NCI-H146 treated with DMSO at 0.1 percent for 48 hours (cell line): ENCODE measurements around the gene ADGRL3.
"Not testable (repeated sequence)": the region's sequence is repeated elsewhere in the genome, so short reads cannot be mapped to it uniquely, and the experiment has no call there.

Source experiments
- DNase-seq: peaks from one replicate; lab custom pipeline; 2025; ENCODE audit not compliant: unreplicated experiment; lab: John Stamatoyannopoulos, UW

ADGRL3 gene

DNA sequence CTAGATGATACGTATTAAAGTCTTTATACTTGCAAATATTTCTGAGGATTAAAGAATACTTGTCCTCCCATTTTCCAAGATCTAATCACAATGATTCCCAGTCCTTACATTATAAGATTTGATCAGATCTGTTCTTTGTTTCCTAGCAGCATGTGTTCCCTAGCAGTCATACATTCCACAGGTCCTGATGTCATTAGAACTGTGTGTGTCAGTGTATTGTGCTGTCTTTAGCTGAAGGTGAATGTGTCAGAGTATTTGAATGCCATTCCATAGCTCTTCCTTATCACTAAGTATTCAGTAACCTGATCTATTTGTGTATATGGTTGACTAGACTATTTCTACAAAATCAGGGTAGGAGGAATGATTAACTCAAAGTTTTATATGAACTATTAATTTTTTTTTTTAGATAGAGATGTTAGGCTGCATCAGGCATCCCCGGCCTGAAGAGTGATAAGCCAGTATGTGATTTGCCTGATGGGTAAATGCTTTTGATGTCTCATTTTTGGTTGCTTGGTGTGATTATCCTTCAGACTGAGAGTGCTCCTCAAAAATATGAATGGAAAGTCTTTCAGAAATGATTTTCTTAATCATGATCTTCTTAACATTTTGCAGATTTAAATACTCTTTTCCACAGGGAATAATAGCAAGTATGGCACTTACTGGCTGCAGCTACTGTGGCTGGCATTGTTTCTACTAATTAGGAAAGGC is 4.4 kb downstream of the ADGRL3 start:
- DNase-seq, result peak; percentile 74

DNA sequence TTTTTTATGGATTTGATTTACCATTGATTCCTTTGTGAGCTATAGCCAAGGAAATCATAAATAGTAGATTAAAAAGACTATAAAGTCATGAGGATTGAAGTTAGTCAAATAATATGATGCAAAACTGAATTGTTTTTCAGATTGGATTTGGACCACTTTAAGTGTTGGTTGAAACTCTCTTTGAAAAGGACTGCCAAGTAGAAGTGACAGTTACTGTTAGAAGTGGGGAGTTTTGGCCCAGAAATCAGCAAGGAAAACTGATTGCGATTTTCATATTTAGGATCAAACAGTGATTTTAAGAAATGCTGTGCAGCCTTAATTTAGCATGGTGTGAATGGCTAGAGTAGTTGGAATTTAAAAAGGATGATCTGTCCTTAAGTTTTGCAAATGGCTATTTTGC is 4.9 kb downstream of the ADGRL3 start:
- DNase-seq, result no peak

DNA sequence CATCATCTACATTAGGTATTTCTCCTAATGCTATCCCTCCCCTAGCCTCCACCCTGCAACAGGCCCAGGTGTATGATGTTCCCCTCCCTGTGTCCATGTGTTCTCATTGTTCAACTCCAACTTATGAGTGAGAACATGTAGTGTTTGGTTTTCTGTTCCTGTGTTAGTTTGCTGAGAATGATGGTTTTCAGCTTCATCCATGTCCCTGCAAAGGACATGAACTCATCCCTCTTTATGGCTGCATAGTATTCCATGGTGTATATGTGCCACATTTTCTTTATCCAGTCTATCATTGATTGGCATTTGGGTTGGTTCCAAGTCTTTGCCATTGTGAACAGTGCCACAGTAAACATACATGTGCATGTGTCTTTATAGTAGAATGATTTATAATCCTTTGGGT is 7.0 kb downstream of the ADGRL3 start:
- DNase-seq, result not testable (repeated sequence)

DNA sequence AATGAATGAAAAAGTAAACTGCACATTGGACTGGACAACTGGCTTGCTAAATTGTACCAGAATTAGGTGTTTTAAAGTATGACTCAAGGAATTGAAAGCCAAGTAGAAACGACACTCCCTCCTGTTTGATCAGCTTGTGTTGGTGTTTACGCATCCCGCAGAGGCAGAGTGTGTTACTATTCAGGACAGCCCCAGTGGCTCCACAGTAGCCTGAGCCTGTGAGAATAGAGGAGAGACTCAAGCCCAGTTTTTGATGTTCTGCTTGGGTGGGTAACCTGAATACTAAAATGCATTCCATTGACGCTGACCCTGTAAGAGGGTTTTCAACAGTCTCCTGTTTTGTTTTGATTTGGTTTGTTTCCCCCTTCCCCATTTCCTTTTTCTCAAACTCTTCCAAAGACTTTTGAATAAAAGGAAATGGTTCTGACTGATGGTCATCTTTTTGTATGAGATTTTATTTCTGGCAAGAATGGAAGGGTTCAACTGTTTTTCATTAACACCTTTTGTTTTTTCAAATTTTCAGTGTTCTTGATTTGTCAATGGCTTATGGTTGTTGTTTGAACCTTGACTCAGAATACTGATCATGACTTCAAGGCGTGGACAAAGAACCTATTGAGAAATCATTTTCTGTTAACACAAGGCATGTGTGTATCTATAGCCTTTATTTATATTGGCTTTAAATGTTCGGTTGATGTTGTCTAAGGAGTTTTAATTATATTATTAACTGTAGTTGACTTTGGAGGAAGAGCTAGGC is 10.2 kb downstream of the ADGRL3 start:
- peak; percentile 96 for DNase-seq

DNA sequence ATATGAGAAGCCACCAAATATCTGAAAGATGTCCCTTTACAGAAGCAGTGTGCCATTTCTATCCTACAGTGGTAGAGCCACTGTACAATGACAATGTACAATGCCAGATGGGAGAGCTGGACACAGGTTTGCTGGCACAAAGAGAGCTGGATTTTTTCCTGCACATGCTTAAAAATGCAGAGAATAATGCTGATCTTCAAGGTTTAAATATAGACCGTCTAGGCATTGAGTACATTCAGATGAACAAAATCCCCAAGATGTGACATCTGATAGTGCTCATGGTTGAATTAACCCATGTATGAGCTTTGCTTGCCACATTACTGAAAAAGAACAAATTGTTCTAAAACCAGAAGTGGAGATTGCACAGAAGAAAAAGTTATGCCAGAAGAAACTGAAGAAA is 11.7 kb downstream of the ADGRL3 start:
- DNase-seq, result no peak

DNA sequence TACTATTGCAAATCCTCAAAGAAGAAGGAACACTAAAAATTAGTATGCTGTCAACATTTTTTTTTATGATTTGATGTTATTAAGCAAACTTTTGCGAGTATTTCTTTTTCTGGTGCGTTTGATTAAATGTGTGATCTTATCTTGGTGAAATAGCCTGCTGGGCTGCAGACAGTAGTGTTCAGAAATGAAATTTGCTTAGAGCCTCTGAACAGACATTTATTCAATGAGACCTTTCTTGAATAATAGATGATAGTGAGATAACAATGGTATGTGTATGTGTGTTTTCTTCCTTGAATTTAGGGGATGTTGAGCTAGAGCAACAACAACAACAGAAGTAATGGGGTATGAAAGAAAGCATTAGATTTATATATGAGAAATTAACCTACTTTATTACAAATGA is 12.7 kb downstream of the ADGRL3 start:
- no peak for DNase-seq

DNA sequence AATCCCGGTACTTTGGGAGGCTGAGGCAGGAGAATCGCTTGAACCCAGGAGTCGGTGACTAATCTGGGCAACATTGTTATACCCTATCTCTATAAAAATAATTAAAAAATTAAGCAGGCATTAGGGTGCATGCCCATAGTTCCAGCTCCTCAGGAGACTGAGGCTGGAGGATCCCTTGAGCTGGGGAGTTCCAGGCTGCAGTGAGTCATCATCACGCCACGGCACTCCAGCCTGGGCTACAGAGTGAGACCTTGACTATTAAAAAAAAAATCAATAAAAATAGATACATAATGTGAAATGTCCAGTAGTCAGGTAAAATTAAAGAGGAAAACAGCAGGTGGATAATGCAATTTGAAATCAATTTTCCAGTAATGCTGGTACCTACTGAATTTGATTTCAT is 14.6 kb downstream of the ADGRL3 start:
- no peak for DNase-seq

DNA sequence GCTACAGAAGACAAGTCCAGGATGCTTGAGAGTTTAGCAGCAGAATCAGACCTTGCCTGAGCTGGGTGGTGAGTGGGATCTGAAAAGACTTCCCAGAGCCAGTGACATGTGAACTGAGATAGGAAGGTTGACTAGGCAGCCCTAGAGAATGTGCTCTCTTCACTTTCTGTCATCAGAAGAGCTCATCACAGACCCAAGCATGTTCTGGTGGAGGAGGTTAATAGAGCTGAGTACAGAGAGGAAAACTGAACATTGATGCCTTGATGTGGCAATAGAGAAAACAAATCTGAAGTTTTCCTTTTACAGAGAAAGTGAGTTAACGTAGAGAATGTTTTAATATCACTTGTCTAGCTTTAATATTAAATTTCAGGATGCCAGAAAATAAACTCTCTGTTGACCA is 17.1 kb downstream of the ADGRL3 start:
- no peak for DNase-seq

DNA sequence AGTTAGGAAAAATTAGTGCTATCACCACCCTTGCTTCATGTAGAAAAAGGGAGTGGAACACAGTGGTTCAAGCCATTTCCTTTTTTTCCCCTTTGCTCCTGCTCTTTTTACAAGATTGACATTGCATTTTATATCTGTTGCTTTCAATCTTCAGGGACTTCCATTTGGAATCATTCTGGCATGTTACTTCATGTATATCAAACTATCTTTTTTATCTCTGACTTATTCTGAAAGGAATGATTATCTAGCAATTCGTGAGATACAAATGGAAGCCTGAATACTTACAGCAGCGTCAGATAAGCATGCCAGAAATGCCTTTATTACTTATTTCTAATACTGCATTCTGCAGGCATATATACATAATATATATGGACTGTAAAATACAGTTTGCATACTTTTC is 20.4 kb downstream of the ADGRL3 start:
- no peak for DNase-seq

DNA sequence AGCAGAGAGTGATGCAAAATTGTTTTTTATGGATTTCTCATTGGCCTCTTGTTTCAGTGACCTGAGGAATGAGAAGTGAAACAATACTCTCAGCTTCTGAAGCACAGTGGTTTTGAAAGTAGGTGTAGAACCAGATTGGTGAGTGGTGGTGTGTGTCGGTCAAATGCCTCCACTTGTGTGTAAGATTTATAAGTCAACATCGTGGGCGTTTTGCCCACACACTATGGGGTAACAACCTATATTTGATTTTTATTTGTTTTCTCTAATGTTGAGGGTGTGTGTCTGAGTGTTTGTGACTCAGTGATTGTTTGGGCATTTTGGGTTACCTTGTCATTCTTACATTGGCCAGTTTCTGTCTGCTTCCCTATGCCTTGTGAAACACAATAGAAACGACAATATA is 23.3 kb downstream of the ADGRL3 start:
- DNase-seq, result no peak

DNA sequence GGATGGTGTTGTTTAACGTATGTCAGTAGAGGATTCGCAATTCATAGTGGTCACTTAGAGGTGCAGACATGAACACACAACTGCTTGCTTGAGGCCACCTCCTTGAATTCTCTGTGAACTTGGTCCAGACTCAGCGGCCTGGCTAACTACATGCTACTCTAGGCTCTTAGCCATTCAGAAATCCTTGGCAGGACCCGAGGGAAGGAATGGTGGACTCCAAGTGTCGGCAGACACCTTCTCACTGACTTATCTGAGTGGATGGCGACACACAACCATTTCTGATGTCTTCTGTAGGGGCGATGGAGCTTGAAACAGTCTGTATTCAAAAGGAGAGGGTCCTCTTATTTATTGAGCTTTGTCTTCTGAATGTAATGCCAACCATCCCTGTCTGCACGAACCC is 24.4 kb downstream of the ADGRL3 start:
- no peak for DNase-seq

DNA sequence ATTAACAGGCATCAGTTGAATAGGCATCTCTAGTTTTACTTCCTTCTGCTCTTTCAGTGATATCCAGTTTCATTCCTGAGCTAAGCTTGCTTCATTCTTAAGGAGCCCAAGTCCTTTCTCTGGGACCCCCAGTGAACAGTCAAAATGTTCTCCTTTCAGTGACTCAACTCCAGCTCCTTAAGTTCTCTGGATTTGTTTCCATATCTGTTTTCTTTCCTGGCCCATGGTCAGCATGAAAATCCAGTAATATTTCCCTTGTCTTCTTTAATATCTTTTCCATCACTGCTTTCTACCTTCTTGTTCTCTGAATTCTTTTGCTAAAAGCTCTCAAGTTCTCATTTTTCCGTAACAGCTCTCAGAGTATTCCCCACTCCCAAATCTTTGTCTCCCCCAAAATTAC is 25.5 kb downstream of the ADGRL3 start:
- no peak for DNase-seq

DNA sequence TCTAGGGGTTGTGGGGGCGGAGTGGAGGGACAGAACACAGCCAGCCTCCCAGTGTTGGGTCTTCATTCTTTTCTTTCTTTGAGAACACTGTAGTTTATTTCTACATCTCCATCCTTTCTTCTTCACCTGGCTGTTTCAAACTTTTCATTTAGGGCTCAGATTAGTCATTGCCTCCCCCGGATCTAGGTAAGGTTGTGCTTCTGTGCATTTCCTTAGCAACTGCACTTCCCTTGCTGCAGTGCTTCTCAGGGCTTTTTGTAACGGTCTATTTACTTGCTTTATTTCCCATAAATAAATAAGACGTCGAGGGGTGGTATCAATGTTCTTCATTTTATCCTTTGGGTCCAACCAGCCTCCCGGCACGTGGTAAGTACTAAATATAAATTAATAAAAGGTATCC is 31.3 kb downstream of the ADGRL3 start:
- no peak for DNase-seq

DNA sequence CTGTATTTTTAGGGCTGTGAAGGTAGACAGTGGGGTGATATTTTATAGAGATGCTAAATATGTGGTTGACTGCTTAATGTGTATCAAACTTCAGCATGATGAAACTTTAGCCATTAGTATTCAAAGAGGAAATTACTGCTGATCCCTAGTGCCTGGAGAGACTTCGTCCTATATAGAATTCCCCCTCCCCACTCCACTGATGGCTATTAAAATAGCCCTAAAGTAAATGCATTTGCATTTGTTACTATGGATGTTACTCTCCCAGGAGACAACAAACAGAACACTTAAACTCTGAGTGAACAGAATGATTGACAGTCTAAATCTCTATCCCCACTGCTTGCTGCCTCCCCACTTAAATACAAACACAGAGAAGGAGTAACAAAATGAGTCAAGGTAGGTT is 39.1 kb downstream of the ADGRL3 start:
- no peak for DNase-seq

DNA sequence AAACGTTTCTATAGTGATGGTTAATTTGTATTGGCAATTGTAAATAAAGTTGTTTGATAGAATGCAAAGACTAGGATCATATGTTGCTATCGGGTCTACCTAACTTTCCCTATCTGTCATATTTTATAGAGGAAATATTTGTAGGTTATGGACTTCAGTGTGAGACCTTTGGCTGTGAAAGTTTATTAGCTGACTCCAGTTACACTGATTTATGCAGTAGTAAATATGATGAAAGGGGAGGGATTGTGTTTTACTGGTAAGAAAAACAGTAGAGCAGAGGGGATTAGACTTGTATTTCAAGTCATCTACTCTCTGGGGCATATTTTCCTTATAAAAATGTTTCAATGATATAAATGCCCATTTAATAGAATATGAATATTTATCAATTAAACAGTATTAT is 43.8 kb downstream of the ADGRL3 start:
- no peak for DNase-seq

DNA sequence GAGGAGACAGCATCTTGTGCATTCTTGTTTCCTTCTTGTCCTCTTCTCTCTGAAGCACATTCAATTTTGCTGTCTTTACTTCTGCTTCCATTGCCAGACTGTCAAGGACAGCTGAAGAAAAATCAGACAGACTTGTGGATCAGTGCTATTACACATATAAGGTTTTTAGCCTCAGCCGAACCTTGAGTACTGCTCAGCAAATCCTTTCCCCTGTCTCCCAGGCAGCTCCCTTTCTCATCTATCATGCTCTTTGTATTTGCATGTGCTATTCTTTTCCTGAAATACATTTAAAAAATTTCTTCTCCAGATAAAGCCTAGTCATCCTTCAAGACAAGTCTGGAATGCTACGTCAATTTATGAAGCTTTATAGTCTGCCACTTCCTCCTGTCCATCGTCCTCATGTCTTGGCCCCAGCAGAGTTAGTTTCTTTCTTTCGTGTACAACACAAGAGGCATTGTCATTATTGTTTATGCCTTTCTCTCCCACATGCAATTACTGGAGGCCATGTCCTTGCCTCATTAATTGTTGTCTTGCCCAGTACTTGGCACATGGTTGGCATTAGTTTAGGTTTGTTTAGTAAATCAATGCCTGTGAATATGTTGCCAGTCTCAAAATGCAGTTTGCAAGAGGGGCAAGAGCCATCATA is 45.1 kb downstream of the ADGRL3 start:
- no peak for DNase-seq

DNA sequence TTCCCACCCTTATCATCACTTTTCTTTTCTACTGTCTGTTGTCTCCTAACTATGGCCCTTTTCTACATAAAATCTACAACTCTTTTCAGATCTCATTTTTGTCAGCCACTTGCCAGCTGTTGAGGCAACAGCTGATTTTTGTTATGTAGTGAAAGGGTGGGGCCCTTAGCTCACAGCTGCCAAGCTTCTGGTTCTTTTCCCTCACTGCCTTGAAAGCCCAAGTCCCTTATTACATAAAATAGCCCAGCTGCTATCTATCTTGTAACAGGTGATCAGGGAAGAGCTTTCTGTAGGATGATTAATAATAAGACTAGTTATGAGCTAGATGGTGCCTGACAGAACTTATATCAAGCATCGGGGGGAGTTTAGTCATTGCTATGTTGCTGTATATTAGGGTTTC is 45.9 kb downstream of the ADGRL3 start:
- DNase-seq, result peak; percentile 22

DNA sequence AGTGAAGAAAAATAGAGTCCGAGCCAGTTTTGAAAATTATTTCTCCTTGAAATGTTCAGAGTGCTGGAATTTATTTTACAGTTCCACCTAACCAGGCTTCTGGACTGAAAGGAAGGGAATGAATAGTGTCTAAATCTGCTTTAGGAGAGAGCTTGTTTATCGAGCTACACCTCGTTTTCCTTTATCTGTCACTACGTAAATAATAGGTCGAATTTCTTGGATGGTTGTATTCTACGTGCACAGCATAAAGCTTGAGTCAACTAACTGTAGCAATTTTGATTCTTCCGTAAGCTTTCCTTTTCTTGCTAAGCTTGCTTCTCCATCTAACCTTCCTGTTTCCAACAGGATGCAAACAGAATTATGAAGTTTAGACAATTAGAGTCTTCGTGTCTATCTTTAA is 48.6 kb downstream of the ADGRL3 start:
- no peak for DNase-seq

DNA sequence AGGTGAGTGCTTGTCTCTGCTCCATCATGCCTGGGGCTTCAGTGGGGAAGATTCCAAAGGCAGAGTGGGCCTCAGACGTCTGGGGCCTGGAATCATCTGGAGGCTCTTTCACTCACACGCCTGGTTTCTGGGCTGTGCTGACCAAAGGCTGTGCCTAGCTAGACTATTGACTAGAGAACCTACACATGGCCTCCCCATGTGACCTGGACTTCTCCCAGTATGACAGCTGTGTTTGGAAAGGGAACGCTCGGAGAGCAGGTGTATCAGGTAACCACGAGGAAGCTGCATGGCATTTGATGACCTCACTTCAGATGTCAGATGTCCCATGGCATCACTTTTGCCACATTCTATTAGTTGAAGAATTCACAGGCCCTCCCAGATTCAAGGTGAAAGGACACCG is 51.0 kb downstream of the ADGRL3 start:
- DNase-seq, result peak; percentile 92

DNA sequence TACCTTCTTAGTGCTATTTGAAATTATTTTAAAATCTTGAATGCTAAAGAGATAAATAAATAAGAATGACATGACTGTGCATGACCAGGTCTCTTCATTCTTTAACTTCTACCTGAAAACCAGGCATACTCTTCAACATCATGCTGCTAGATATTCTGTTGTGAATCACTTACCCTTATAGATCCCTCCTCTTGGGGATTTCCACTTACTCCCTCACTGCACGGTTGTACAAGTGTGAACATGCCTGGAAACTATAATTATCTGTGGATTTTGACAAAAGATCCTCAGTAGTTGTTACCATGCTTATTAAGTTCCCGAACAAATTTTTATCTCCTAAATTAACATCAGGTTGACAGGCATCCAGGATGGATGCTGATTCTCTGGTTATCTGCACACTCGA is 54.3 kb downstream of the ADGRL3 start:
- peak; percentile 40 for DNase-seq

DNA sequence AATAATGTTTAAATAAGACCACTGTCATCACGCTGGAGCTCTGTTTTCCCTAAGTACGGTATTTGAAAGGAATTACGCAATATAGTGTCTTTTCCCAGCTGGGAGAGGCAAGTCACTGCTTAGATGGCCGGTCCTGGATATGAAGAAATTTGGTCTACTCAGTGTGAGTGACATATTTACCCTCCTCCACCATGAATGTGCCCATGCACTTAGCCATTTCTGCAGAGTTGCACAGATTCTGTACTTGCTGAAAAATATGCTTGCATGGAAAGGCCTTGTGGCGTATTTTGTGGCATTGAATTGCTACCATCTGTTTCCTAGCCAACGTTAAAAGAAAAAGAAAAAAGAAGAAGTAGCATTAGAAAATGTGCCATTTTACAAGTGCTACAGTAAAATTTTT is 73.1 kb downstream of the ADGRL3 start:
- no peak for DNase-seq

DNA sequence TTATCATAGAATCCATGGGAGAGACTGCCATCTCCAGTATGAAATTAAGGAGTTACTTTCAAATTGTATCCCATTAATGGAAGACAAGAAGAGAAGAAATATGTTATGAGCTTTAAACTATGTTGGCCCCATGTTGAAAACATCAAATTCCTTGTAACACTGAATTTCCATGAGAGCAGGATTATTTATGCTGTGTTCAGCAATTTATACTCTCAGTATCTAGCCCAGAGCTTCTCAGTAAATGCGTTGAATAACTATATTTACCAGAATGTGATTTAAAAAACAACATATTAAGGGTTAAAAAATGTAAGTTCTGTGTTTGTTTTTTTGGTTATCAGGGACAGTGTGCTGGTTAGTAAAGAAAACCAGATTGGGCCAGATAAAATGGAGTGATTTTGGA is 74.2 kb downstream of the ADGRL3 start:
- no peak for DNase-seq
